Activated CD8-positive, alpha-beta memory T cell treated with anti-CD3 and anti-CD28 coated beads, Interleukin-2, amount 10 ng/mL, durations not matched to agents 7 days and 5 days (primary cell): ENCODE data around the gene ANKFY1. TPM values are rescaled to one million over a fixed set of nuclear protein-coding genes. Genes with fewer than 3 reads are reported as not detected.
"Not testable (repeated sequence)": the region's sequence is repeated elsewhere in the genome, so short reads cannot be mapped to it uniquely, and the experiment has no call there.

Experiments used
- ATAC-seq: fragments of 150-1000 bp; cut with Tn5 transposase; one replicate; pipeline ENCODE4 v1.10.0; 2021; ENCODE audit warnings: moderate library complexity
- CTCF ChIA-PET: fragments of 350-600 bp; sonication (Branson Sonifier 250); formaldehyde crosslinking; loops from one replicate; lab custom pipeline; 2021; ENCODE audit warnings: antibody characterized with exemption; lab: Charles Lee
- DNase-seq: peaks from one replicate; pipeline ENCODE4 v3.0.0-alpha.2; 2020
- H3K27ac Mint-ChIP-seq: one replicate; pipeline ENCODE4 v1.8.0; 2021; ENCODE audit warnings: mild to moderate bottlenecking, mixed read lengths
- H3K27me3 Mint-ChIP-seq: one replicate; pipeline ENCODE4 v1.8.0; 2021; ENCODE audit warnings: mixed read lengths
- H3K36me3 Mint-ChIP-seq: one replicate; pipeline ENCODE4 v1.8.0; 2021; ENCODE audit warnings: mild to moderate bottlenecking, mixed read lengths
- H3K4me1 Mint-ChIP-seq: one replicate; pipeline ENCODE4 v1.8.0; 2021; ENCODE audit warnings: mixed read lengths
- H3K4me3 Mint-ChIP-seq: one replicate; pipeline ENCODE4 v1.8.0; 2021; ENCODE audit warnings: mild to moderate bottlenecking, moderate library complexity, mixed read lengths
- H3K9me3 Mint-ChIP-seq: one replicate; pipeline ENCODE4 v1.8.0; 2022; ENCODE audit warnings: low read depth, mixed read lengths
- total RNA-seq, 2 experiments: library from RNA; stranded (reverse); gene quantifications; one replicate each; pipeline ENCODE4 v1.2.3, GENCODE V29; 2021

Gene ANKFY1
- total RNA-seq, 2 experiments from 2014 or later, result 63.8 to 103 TPM

GRCh38 chr17:4148611-4149308 is 115.0 kb downstream of the ANKFY1 start:
- peaks cover 15% of the 10 kb centered on the region for H3K4me1 Mint-ChIP-seq
- H3K27ac Mint-ChIP-seq, result no peak overlapping the region
- H3K27me3 Mint-ChIP-seq, result no peaks in the 10 kb centered on the region
- H3K36me3 Mint-ChIP-seq, result no peaks in the 10 kb centered on the region
- no peaks in the 10 kb centered on the region for H3K9me3 Mint-ChIP-seq
- no peak for DNase-seq
- no peak for ATAC-seq
- CTCF ChIA-PET, result no interaction called here
- H3K4me3 Mint-ChIP-seq, result no peak overlapping the region

DNA sequence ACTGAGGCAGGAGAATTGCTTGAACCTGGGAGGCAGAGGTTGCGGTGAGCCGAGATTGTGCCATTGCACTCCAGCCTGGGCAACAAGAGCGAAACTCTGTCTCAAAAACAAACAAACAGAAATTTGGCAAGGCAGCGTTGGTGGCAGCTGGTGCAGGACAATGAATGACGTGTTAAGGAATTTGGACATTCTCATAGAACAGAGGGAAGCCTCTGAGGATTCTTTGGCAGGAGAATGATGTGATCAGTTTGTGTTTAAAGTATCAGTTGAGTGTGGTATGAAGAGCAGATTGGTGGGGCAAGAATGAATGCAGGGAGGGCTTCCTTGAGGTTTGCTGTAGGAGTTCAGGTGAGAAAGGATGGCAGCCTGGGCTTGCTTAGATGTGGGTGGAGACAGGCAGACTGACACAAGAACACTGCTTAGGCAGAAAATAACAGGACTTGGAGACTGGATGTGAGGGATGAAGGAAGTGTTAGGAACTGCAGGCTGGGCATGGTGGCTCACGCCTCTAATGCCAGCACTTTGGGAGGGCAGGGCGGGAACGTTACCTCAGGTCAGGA is 115.9 kb downstream of the ANKFY1 start:
- Mint-ChIP-seq H3K27ac (no peak overlapping the region), H3K36me3 (no peaks in the 10 kb centered on the region), H3K9me3 (no peaks in the 10 kb centered on the region), H3K4me3 (no peak overlapping the region), H3K27me3 (no peaks in the 10 kb centered on the region), H3K4me1 (peaks cover 15% of the 10 kb centered on the region)
- CTCF ChIA-PET, result interaction anchor here (1.3 kb wide), 1 partner anchor 23 kb away, joined by 3 read pairs; no protein-coding TSS in a partner anchor
- ATAC-seq, result no peak
- no peak for DNase-seq

- H3K4me1 Mint-ChIP-seq, result peaks cover 21% of the 10 kb centered on the region
- DNase-seq, result no peak
- no peaks in the 10 kb centered on the region for H3K27me3 Mint-ChIP-seq
- no peak for ATAC-seq
- H3K36me3 Mint-ChIP-seq, result no peaks in the 10 kb centered on the region
- H3K9me3 Mint-ChIP-seq, result no peaks in the 10 kb centered on the region
- H3K27ac Mint-ChIP-seq, result no peak overlapping the region
- CTCF ChIA-PET, result interaction anchor here (1.3 kb wide), 1 partner anchor 25 kb away, joined by 3 read pairs; no protein-coding TSS in a partner anchor
- no peak overlapping the region for H3K4me3 Mint-ChIP-seq
These were observed 117.1 kb downstream of the ANKFY1 start for GRCh38 chr17:4146641-4147040.

DNA sequence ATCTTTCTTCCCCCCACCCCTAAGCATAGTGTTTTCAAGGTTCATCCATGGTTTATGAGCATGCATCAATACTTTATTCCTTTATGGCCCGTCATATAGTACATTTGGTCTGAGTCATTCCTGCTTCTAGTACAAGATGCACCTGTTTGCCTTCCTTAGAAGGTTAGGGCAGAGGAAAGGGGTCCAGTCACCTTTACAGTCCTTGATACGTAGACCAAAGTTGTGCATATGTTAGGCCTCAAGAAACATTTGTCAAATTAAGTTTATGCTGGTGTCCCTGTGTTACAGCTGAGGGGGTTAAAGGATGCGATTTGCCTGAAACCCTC is 119.4 kb downstream of the ANKFY1 start:
- no peaks in the 10 kb centered on the region for H3K9me3 Mint-ChIP-seq

GRCh38 chr17:4143563-4144421 is 120.0 kb downstream of the ANKFY1 start:
- H3K4me1 Mint-ChIP-seq, result peaks cover 48% of the 10 kb centered on the region
- H3K9me3 Mint-ChIP-seq, result no peaks in the 10 kb centered on the region
- DNase-seq (peak; percentile 94), ATAC-seq (peak; percentile 77)
- H3K27me3 Mint-ChIP-seq, result no peaks in the 10 kb centered on the region
- CTCF ChIA-PET, result interaction anchor here (0.6 to 2.0 kb wide), 6 partner anchors 11 to 802 kb away, joined by 3 to 7 read pairs (median 4); no protein-coding TSS in a partner anchor
- peak overlapping the region; percentile 98 for H3K27ac Mint-ChIP-seq
- peaks cover 2% of the 10 kb centered on the region for H3K36me3 Mint-ChIP-seq
- peak overlapping the region; percentile 92 for H3K4me3 Mint-ChIP-seq

More for the DNA sequence above, 119.4 kb downstream of the ANKFY1 start:
- Mint-ChIP-seq H3K27me3 (no peaks in the 10 kb centered on the region), H3K36me3 (peaks cover 2% of the 10 kb centered on the region), H3K27ac (peak overlapping the region; percentile 98), H3K4me3 (peak overlapping the region; percentile 92), H3K4me1 (peaks cover 42% of the 10 kb centered on the region)
- ATAC-seq (no peak), DNase-seq (no peak)
- CTCF ChIA-PET, result interaction anchor here (0.6 to 1.6 kb wide), 3 partner anchors 22 to 802 kb away, joined by 3 to 7 read pairs (median 5); no protein-coding TSS in a partner anchor

DNA sequence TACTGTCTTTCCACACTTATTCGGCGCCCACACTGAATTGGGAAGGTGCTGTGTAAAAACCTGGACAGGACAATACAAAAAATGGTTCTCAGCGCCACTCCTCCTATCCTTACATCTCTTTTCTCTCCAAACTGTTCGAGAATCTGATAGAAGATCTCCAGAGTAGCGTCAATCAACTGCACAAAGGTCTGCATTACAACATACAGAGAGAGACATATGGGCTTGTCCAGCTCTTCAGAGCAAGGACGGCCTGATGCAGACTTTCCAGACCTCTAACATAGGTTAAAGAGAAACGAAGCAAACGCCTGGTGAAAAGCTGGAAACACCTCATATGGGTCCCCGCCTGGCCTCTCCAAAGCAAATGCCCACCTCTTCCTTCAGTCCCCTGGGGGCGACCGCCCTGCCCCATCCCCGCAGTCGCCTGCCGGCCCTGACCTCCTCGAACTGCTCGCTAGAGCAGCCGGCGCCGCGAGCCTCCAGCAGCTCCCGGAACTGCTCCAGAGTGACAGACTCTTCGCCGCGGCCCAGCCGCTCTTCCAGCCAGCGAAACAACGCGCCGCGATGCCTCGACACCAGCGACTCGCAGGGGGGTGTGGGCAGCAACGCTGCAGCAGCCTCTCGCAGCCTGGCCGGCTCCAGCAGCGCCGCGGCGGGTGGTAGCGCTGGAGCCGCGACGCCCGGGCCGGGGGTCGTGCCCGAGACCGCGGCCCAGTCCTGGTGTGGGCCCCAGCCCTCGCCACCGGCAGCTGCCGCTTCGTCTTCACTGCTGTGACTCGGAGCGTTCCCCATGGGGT is 121.5 kb downstream of the ANKFY1 start:
- peak; percentile 20 for ATAC-seq
- Mint-ChIP-seq H3K9me3 (no peaks in the 10 kb centered on the region), H3K4me1 (peaks cover 59% of the 10 kb centered on the region), H3K36me3 (peaks cover 2% of the 10 kb centered on the region), H3K4me3 (peak overlapping the region; percentile 92), H3K27ac (peak overlapping the region; percentile 98), H3K27me3 (no peaks in the 10 kb centered on the region)
- CTCF ChIA-PET, result interaction anchor here (1.1 to 2.0 kb wide), 3 partner anchors 12 to 228 kb away, joined by 3 to 6 read pairs (median 3); no protein-coding TSS in a partner anchor
- peak; percentile 69 for DNase-seq

DNA sequence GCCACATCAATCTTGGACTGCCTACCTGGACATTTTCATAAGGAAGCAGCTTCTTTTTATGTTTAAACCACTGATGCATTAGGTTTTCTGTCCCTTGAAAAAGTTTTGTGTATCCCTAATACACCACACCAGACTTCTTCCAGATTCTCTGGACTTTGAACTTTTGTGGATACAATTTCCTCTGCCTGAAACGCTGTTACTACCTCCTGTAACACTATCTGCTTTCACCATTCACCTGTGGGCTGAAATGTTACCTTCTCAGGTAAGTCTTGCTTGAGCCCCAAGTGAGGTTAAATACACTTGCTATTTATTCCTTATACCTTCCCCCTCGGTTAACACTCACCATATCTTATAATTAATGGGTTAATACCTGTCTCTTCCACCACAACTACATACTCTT is 123.7 kb downstream of the ANKFY1 start:
- Mint-ChIP-seq H3K27ac (no peak overlapping the region), H3K4me3 (no peak overlapping the region), H3K9me3 (no peaks in the 10 kb centered on the region), H3K36me3 (peaks cover 2% of the 10 kb centered on the region), H3K27me3 (no peaks in the 10 kb centered on the region), H3K4me1 (peaks cover 65% of the 10 kb centered on the region)
- no peak for ATAC-seq
- CTCF ChIA-PET, result no interaction called here
- DNase-seq, result no peak

DNA sequence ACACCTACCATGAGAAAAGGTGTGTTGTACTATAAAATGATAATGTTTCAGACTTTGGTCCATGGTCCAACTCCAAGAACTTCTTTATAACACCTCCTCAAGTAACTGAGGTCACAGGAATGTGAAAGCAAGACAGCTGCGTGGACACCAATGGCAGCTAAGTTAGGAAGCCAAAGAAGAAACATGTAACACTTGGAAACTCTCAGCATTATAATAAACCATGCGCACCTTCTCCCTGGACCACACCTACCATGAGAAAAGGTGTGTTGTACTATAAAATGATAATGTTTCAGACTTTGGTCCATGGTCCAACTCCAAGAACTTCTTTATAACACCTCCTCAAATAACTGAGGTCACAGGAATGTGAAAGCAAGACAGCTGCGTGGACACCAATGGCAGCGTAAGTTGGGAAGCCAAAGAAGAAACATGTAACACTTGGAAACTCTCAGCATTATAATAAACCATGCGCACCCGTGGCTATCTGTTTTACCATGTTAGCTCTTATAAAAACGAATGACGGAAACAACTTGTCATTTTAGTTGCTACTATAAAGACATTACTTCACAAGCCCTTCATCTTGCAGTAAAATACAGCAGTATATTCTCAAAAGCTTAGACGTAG is 124.8 kb downstream of the ANKFY1 start:
- H3K4me1 Mint-ChIP-seq, result peaks cover 59% of the 10 kb centered on the region
- ATAC-seq, H3K4me3 Mint-ChIP-seq, H3K36me3 Mint-ChIP-seq, DNase-seq, H3K27me3 Mint-ChIP-seq, H3K27ac Mint-ChIP-seq, H3K9me3 Mint-ChIP-seq: not testable (repeated sequence)
- CTCF ChIA-PET, result interaction anchor here (1.1 kb wide), 1 partner anchor 12 kb away, joined by 3 read pairs; no protein-coding TSS in a partner anchor

DNA sequence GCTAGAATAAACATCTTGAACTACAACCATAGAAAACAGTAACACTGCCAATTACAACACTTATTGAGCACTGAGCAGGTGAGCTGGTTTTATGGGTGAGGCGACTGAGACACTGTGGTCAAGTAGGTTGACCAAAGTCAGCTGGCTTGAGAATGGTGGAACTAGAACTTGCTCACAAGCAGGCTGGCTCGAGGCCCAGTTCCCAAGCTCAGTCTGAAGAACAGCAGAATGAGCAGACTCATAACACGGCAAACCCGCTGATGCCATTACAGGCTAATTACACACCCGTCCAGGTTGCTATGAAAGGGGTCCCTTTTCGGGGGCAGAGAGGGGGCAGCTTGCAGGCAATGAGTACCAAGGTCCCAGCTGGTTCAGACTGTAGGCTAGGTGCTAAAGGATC is 127.4 kb downstream of the ANKFY1 start:
- Mint-ChIP-seq H3K9me3 (no peaks in the 10 kb centered on the region), H3K4me3 (no peak overlapping the region), H3K36me3 (peaks cover 3% of the 10 kb centered on the region), H3K4me1 (peaks cover 50% of the 10 kb centered on the region), H3K27me3 (no peaks in the 10 kb centered on the region), H3K27ac (no peak overlapping the region)
- ATAC-seq (no peak), DNase-seq (no peak)
- CTCF ChIA-PET, result no interaction called here

DNA sequence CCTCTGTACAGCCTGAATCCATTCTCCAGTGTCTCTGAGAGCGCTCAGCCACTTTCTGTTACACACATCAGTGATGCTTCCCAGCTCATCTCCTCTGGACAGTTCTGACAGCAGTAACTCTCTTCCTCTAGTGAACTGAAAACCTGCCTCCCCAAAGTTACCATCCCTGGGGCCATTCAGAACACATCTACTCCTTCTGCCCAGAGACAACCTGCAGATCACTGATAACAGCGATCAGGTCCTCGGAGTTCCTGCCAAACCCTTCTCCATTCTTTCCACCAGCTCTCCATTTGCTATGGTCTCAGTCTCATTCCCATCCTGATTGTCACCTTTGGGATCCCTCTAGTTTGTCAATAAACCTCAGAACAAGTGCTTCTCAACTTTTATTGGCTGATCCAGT is 128.3 kb downstream of the ANKFY1 start:
- no peaks in the 10 kb centered on the region for H3K27me3 Mint-ChIP-seq
- no peak for DNase-seq
- CTCF ChIA-PET, result no interaction called here
- peaks cover 49% of the 10 kb centered on the region for H3K4me1 Mint-ChIP-seq
- H3K27ac Mint-ChIP-seq, result no peak overlapping the region
- H3K9me3 Mint-ChIP-seq, result no peaks in the 10 kb centered on the region
- peaks cover 9% of the 10 kb centered on the region for H3K36me3 Mint-ChIP-seq
- H3K4me3 Mint-ChIP-seq, result no peak overlapping the region
- ATAC-seq, result no peak

DNA sequence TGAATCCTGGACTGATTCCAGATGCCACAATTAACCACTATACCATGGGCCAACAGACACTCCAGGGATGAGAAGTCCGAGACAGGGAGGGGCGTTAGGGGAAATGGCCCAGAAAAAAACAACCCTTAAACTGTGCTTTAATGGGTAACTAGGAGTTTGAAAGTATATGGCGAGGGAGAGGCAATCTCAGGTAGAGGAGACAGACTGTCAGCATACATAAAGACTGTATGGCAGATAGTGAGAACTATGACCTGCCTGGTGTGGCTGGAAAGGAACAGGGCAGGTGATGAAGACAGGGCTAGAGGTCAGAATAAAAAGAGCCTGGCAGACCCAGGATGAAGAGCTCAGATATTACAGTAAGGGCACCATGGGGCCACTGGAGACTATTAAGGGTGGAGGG is 129.1 kb downstream of the ANKFY1 start:
- Mint-ChIP-seq H3K36me3 (peaks cover 14% of the 10 kb centered on the region), H3K27ac (no peak overlapping the region), H3K4me1 (peaks cover 42% of the 10 kb centered on the region), H3K9me3 (no peaks in the 10 kb centered on the region), H3K27me3 (no peaks in the 10 kb centered on the region), H3K4me3 (no peak overlapping the region)
- no peak for ATAC-seq
- CTCF ChIA-PET, result no interaction called here
- DNase-seq, result no peak

DNA sequence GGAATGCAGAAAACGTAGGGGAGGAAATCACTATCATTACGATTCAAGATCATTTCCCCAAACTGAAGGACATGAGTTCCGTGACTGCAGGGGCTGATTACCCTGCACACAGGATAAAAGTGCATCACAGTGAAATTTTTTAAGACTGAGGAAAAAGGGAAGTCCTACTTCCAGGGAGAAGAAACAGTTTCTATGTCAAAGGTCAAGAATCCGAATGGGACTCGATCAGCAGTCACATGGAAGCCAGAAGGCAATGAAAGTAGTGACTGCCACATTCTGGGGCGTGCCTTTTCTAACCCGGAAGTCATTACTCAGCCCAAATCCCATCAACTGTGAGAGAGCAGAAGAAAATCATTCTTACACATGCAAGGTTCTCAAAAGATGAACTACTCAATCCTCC is 133.1 kb downstream of the ANKFY1 start:
- Mint-ChIP-seq H3K9me3 (no peaks in the 10 kb centered on the region), H3K4me3 (no peak overlapping the region), H3K27me3 (no peaks in the 10 kb centered on the region), H3K27ac (no peak overlapping the region), H3K4me1 (peaks cover 20% of the 10 kb centered on the region), H3K36me3 (peaks cover 24% of the 10 kb centered on the region)
- ATAC-seq, result no peak
- CTCF ChIA-PET, result no interaction called here
- DNase-seq, result no peak
